Measurements from ENCODE around the gene LLGL2. TPM values are rescaled to one million over a fixed set of nuclear protein-coding genes. Genes with fewer than 3 reads are reported as not detected.

Gene LLGL2
- total RNA-seq, 1 experiment from 2014 or later, result 10.8 TPM

DNA sequence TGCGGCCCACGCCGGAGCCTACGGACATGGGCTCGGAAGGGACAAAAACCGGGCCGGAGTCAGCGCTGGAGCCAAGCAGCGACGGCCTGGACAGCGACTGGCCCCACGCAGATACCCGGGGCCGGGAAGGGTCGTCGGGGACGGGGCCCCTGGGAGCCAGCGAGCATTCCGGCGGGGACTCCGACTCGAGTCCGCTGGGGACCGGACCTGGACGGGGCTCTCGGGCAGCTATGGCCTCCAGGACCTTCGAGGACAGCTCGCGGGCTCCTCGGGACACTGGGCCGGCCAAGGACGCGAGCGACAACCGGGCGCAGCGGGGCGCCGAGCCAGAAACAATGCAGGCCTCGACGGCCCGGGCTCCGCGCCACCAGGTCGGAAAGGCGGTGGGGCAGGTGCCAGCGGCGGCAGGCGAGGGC is 63.1 kb downstream of the LLGL2 start:
- Histone ChIP-seq H3K27ac (ENCODE audit: low read depth, low read length, poor library complexity, severe bottlenecking) (peak overlapping the region; percentile 73), H3K4me1 (ENCODE audit: insufficient read depth, low read length, poor library complexity, severe bottlenecking) (peaks cover 9% of the 10 kb centered on the region), H3K27me3 (replicated peaks; ENCODE audit: insufficient read depth, low read depth, low read length, poor library complexity) (no peaks in the 10 kb centered on the region), H3K9me3 (ENCODE audit: low read depth, low read length, poor library complexity, severe bottlenecking) (no peaks in the 10 kb centered on the region), H3K4me3 (ENCODE audit: low read depth, low read length, poor library complexity, severe bottlenecking) (peak overlapping the region; percentile 55), H3K36me3 (ENCODE audit: insufficient read depth, low read length, poor library complexity, severe bottlenecking) (no peaks in the 10 kb centered on the region)
- intact Hi-C loops (cut with micrococcal nuclease; ENCODE audit: unreplicated experiment), result loop anchor here (5.0 to 10.0 kb wide), 2 partner anchors 71 to 164 kb away; partner anchors contain the start of genes CASKIN2 and TSEN54
- CTCF ChIA-PET, result interaction anchor here (0.5 to 1.1 kb wide), 3 partner anchors 9 to 165 kb away, joined by 3 to 6 read pairs (median 4); no protein-coding TSS in a partner anchor
- POLR2A ChIA-PET (ENCODE audit: low non-redundant PET), result interaction anchor here (0.6 kb wide), 1 partner anchor 1852 kb away, joined by 3 read pairs; no protein-coding TSS in a partner anchor
- no peak for DNase-seq (ENCODE audit: low spot score)
- BruUV-seq (replicated peaks), result no TSS peak
- no peak for TF ChIP-seq EZH2 (IDR thresholded peaks at IDR 0.05; ENCODE audit: borderline replicate concordance, low read depth, low read length, poor library complexity, severe bottlenecking)
- TF ChIP-seq, protein P1, sequence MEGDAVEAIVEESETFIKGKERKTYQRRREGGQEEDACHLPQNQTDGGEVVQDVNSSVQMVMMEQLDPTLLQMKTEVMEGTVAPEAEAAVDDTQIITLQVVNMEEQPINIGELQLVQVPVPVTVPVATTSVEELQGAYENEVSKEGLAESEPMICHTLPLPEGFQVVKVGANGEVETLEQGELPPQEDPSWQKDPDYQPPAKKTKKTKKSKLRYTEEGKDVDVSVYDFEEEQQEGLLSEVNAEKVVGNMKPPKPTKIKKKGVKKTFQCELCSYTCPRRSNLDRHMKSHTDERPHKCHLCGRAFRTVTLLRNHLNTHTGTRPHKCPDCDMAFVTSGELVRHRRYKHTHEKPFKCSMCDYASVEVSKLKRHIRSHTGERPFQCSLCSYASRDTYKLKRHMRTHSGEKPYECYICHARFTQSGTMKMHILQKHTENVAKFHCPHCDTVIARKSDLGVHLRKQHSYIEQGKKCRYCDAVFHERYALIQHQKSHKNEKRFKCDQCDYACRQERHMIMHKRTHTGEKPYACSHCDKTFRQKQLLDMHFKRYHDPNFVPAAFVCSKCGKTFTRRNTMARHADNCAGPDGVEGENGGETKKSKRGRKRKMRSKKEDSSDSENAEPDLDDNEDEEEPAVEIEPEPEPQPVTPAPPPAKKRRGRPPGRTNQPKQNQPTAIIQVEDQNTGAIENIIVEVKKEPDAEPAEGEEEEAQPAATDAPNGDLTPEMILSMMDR (conservative IDR thresholded peaks at IDR 0.05; ENCODE audit: low read depth, low read length), result no peak

DNA sequence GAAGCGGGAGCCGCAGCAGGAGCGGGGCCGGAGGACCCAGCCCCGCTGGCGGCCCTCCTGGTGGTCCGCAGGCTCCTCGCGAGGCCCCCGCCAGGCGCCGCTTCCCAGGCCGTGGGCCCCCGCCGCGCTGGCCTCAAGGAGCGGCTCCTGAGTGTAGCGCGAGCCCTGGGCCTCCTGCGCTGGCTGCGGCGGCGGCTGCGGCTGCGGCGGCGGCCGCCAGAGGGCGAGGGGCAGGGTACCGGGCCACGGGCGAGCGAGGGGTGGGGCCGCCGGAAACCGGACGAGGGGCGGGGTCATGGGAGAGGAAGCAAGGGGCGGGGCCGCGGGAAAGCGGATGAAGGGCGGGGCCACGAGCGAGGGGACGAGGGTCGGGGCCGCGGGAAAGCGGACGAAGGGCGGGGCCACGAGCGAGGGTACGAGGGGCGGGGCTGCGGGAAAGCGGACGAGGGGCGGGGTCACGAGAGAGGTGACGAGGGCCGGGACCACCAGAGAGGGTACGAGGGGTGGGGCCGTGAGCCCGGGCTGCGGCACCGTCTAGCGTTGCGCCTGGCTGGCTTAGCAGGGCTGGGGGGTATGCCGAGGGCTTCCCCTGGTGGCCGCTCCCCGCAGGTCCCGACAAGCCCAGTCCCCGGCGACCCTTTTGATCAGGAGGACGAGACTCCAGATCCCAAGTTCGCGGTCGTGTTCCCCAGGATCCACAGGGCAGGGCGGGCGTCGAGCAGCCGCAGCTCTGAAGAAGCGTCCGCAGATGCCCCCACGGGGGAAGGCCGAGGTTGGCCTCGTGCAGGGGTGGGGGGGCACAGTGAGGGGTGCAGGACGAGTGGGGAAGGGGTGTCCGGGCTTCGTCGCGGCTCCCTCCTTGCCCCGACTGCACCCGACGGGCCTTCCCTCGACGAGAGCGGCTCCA is 63.8 kb downstream of the LLGL2 start:
- DNase-seq (ENCODE audit: low spot score), result peak; percentile 94
- H3K4me3 ChIP-seq (ENCODE audit: low read depth, low read length, poor library complexity, severe bottlenecking), result peak overlapping the region; percentile 55
- H3K9me3 ChIP-seq (ENCODE audit: low read depth, low read length, poor library complexity, severe bottlenecking), result no peaks in the 10 kb centered on the region
- H3K36me3 ChIP-seq (ENCODE audit: insufficient read depth, low read length, poor library complexity, severe bottlenecking), result no peaks in the 10 kb centered on the region
- H3K27ac ChIP-seq (ENCODE audit: low read depth, low read length, poor library complexity, severe bottlenecking), result peak overlapping the region; percentile 73
- intact Hi-C loops (cut with micrococcal nuclease; ENCODE audit: unreplicated experiment), result loop anchor here (5.0 to 10.0 kb wide), 2 partner anchors 72 to 164 kb away; partner anchors contain the start of genes CASKIN2 and TSEN54
- no TSS peak for BruUV-seq (replicated peaks)
- ChIA-PET POLR2A (ENCODE audit: low non-redundant PET) (no interaction called here), CTCF (interaction anchor here (1.1 to 2.7 kb wide), 2 partner anchors 12 kb away, joined by 6 to 10 read pairs; no protein-coding TSS in a partner anchor)
- H3K27me3 ChIP-seq (replicated peaks; ENCODE audit: insufficient read depth, low read depth, low read length, poor library complexity), result no peaks in the 10 kb centered on the region
- H3K4me1 ChIP-seq (ENCODE audit: insufficient read depth, low read length, poor library complexity, severe bottlenecking), result peaks cover 9% of the 10 kb centered on the region
- TF ChIP-seq, protein P1 (conservative IDR thresholded peaks at IDR 0.05; ENCODE audit: low read depth, low read length), result no peak; the same call in none of the 2 replicates
- no peak for TF ChIP-seq EZH2 (IDR thresholded peaks at IDR 0.05; ENCODE audit: borderline replicate concordance, low read depth, low read length, poor library complexity, severe bottlenecking)

DNA sequence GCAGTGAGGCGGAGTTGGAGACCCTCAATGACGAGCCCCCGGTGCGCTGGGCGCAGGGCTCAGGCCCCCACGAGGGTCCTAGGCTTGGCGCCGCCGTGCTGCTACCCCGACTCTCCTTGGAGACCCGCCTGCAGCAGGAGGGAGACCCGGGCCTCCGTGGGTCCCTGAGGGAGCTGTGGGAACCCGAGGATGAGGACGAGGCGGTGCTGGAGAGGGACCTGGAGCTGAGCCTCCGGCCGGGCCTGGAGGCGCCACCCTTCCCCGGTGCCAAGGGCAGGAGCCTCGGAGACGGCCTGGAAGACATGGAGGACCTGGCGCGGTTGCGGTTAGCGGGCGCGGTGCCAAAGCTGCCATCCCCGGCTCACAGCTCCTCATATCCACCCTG is 64.4 kb downstream of the LLGL2 start:
- H3K9me3 ChIP-seq (ENCODE audit: low read depth, low read length, poor library complexity, severe bottlenecking), result no peaks in the 10 kb centered on the region
- H3K27me3 ChIP-seq (replicated peaks; ENCODE audit: insufficient read depth, low read depth, low read length, poor library complexity), result no peaks in the 10 kb centered on the region
- intact Hi-C loops (cut with micrococcal nuclease; ENCODE audit: unreplicated experiment), result loop anchor here (5.0 to 10.0 kb wide), 2 partner anchors 73 to 165 kb away; partner anchors contain the start of genes CASKIN2 and TSEN54
- no peaks in the 10 kb centered on the region for H3K36me3 ChIP-seq (ENCODE audit: insufficient read depth, low read length, poor library complexity, severe bottlenecking)
- no TSS peak for BruUV-seq (replicated peaks)
- ChIA-PET POLR2A (ENCODE audit: low non-redundant PET) (interaction anchor here (0.6 kb wide), 1 partner anchor 325 kb away, joined by 9 read pairs; no protein-coding TSS in a partner anchor), CTCF (interaction anchor here (2.7 kb wide), 1 partner anchor 12 kb away, joined by 10 read pairs; no protein-coding TSS in a partner anchor)
- peak overlapping the region; percentile 55 for H3K4me3 ChIP-seq (ENCODE audit: low read depth, low read length, poor library complexity, severe bottlenecking)
- peak overlapping the region; percentile 70 for H3K27ac ChIP-seq (ENCODE audit: low read depth, low read length, poor library complexity, severe bottlenecking)
- TF ChIP-seq EZH2 (IDR thresholded peaks at IDR 0.05; ENCODE audit: borderline replicate concordance, low read depth, low read length, poor library complexity, severe bottlenecking), result no peak
- TF ChIP-seq, protein P1 (conservative IDR thresholded peaks at IDR 0.05; ENCODE audit: low read depth, low read length), result no peak
- peaks cover 9% of the 10 kb centered on the region for H3K4me1 ChIP-seq (ENCODE audit: insufficient read depth, low read length, poor library complexity, severe bottlenecking)
- DNase-seq (ENCODE audit: low spot score), result no peak

Measured in A673 (cell line).